Posterior cingulate gyrus (tissue), 11 donors: ENCODE data around the gene EIF5.

Experiments
- DNase-seq, 10 donors: peaks; one replicate each; pipeline versions ENCODE4 v3.0.0 to v3.0.0-alpha.2; 2020 to 2021; ENCODE audit warnings: mixed read lengths in 3 of 10
- intact Hi-C: fragments of 100-400 bp; cut with DNase I; formaldehyde crosslinking; loops from one replicate; pipeline ENCODE4 v1.15.1; 2023

The EIF5 gene

GRCh38 chr14:103333754-103334643, at the start of gene EIF5:
EIF5 (plus strand) TSS chr14:103334237; CDS start chr14:103335861, 1,624 bp downstream.
- intact Hi-C loops, result no loop called here

DNA sequence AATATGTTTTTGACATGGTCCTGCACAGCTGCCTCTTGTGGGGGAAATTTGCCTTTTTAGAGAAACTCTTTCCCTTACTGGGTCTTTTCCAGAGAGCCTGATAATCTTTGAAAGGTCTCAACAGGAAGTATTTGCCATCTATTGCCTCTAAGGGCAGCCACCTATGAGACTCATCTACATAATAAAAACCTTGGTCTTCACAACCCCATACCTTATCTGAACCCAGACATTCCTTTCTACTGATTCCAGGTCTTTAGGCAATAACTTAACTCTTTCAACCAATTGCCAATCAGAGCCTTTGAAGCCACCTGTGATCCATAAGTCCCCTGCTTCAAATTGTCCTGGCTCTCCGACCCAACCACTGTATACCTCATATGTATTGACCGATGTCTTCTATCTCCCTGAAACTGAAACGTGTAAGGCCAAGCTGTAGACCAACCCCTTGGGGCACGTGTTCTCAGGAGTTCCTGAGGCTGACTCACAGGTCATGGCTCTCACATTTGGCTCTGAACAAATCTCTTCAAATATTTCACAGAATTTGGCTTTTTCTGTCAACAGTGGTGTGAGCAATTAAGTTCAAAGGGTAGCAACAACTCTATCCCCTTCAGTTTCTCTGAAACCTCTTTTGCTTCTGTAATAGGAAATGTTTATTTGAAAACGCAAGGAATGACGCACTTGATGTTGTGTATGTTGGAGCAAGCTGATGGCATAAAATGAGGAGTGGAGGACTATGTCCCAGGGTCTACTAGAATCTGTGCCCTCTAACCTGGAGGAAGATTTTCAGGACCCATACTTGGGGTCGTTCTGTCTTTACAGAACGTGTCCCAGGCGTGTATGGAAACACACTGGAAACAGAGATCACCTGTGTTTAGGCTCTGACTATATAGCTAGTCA, 49.2 kb upstream of the EIF5 start:
- intact Hi-C loops, result no loop called here
- DNase-seq, result no peak

More at GRCh38 chr14:103333754-103334643, at the start of gene EIF5:
- DNase-seq, result peak; percentile 98 to 100 (median 99)

DNA sequence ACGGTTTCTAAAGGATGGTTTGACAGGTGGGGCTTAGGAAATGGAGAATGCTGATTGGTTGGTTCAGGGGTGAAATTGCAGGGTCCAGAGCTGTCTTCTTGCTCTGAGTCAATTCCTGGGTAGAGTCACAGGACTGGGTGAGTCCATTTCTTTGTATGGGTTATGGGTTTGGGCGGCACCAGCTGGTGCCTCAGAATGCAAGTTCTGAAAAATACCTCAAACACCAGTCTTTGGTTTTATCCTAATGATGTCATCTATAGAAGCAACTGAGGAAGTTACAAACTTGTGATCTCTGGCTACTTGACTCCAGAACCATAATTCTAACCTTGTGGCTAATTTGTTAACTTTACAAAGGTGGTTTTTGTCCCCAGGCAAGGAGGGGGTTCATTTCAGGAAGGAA, 47.6 kb upstream of the EIF5 start:
- intact Hi-C loops, result no loop called here
- no peak for DNase-seq

- DNase-seq, result no peak
- intact Hi-C loops, result no loop called here
Measured at GRCh38 chr14:103286968-103287850, 46.8 kb upstream of the EIF5 start.

DNA sequence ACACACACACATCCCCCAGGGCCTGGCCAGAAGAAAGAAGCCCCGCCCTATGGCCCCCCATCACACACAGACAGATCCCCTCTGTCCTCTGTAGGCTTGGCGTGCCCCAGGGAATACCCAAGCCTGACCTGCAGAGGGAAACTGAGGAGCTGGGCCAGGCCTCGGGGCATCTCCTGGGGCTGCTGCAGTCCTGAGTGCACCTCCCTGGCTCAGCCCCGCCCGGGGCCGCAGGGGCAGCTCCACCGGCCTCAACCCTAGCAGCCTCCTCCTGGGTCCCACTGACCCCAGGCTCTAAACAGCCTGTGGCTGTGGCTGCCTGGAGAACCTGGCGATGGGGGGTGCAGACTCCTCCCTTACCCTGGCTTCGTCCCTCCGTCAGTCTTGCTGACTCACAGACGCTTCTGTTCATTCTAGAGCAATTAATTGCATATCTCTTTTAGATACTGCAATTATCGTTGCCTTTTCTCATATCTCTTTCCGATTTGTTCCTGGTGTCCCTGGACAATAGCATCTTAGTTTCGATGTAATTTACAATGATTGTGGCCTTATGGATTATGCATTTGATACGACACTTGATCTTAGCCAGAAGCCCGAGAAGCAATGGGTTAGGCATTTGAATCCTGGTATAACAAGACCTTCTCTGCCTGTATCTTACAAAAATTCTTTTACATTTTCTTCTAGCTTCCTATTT, 45.8 kb upstream of the EIF5 start:
- intact Hi-C loops, result no loop called here
- DNase-seq, result no peak

- intact Hi-C loops, result no loop called here
Measured at GRCh38 chr14:103290056-103290455, 44.0 kb upstream of the EIF5 start.

DNA sequence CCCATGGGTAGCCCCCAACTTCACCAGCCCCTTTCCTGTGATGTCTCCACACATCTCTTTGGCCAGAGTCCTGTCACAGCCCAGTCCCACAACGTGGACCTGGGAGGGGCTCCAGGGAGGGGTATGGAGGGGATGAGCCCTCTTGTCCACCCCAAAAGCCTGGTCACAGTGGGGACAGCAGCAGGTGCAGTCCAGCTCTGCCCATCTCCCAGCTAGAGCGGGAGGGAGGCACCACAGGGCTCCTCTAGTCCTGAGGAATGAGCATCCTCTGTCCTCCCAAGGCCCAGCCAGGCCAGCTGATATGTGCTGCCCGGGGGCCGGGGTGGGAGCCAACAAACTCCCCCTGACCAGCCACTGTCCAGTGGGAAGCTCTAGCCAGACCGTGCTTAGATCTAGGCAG, 43.5 kb upstream of the EIF5 start:
- intact Hi-C loops, result no loop called here
- DNase-seq, result no peak

More at GRCh38 chr14:103290056-103290455, 44.0 kb upstream of the EIF5 start:
- no peak for DNase-seq

GRCh38 chr14:103290961-103291360, 43.1 kb upstream of the EIF5 start:
- intact Hi-C loops, result no loop called here
- DNase-seq, result no peak

DNA sequence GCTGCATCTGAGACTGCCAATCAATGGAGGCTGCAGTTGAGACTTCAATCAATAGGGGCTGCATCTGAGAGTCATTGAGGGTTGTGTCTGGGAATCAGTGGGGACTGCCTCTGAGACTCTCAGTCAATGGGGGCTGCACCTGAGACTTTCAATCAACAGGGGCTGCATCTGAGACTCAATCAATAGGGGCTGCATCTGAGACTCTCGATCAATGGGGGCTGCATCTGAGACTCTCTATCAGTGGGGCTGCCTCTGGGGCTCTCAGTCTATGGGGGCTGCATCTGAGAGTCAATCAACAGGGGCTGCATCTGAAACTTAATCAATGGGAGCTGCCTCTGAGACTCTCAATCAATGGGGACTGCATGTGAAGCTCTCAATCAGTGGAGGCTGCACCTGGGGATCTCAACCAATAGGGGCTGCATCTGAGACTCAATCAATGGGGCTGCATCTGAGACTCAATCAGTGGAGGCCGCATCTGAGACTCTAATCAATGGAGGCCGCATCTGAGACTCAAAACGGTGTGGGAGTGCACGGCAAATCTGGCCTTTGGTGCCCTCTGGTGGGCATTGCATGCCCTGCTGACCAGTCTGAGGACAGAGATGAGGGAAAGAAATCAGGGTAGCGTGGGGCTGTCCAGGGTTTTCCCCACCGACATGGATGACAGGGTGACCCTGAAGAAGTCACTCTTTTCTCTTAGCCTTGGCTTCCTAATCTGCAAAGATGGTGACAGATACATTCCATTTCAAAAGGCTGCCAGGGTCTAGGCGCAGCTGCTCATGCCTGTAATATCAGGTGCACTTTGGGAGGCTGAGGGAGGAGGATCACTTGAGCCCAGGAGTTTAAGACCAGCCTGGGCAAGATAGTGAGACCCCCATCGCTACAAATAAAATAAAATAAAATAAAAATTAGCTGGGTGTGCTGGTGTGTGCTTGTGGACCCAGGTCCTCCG, 41.3 kb upstream of the EIF5 start:
- peak; percentile 62 to 96 (median 87) for DNase-seq

DNA sequence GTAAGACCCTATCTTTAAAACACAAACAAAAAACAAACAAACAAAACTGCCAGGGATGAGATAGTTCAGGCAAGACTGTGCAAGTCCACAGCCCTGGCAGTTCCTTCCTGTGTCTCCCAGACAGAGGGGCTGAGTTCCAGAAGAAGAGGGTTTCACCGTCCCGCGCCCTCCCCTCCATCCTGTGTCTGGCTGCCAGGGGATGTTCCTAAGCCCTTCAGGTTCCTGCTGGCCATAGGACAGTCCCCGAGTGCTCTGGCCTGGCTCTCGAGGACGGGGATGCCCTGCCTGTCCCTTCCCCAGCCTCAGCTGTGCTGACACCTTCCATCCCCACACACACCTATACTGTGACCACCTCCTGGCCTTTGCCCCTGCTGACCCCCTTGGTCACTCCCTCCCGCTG, 40.6 kb upstream of the EIF5 start:
- DNase-seq, result peak in 1 of 10 donors; percentile 58
- intact Hi-C loops, result loop anchor here (1.0 to 2.0 kb wide), 3 partner anchors 188 to 599 kb away; no protein-coding TSS in a partner anchor

More for the DNA sequence above, 41.3 kb upstream of the EIF5 start:
- intact Hi-C loops, result loop anchor here (1.0 to 2.0 kb wide), 3 partner anchors 187 to 598 kb away; no protein-coding TSS in a partner anchor

GRCh38 chr14:103294091-103294490, 39.9 kb upstream of the EIF5 start:
- intact Hi-C loops, result no loop called here
- no peak for DNase-seq

DNA sequence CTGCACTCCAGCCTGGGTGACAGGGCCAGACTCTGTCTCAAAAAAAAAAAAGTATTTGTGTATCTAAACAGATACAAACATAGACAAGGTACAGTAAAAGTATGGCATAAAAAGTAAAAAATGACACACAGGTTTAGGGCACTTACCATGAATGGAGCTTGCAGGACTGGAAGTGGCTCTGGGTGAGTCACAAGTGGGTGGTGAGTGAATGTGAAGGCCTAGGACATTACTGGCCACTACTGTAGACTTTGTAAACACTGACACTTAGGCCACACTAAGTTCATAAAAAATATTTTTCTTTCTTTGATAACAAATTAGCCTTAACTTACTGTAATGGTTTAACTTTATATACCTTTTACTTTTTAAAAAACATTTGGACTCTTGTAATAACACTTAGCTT, 38.0 kb upstream of the EIF5 start:
- intact Hi-C loops, result no loop called here
- no peak for DNase-seq

GRCh38 chr14:103296987-103297386, 37.0 kb upstream of the EIF5 start:
- intact Hi-C loops, result no loop called here
- no peak for DNase-seq

GRCh38 chr14:103298620-103299019, 35.4 kb upstream of the EIF5 start:
- DNase-seq, result no peak
- intact Hi-C loops, result no loop called here

GRCh38 chr14:103301512-103302354, 32.3 kb upstream of the EIF5 start:
- intact Hi-C loops, result no loop called here
- no peak for DNase-seq

DNA sequence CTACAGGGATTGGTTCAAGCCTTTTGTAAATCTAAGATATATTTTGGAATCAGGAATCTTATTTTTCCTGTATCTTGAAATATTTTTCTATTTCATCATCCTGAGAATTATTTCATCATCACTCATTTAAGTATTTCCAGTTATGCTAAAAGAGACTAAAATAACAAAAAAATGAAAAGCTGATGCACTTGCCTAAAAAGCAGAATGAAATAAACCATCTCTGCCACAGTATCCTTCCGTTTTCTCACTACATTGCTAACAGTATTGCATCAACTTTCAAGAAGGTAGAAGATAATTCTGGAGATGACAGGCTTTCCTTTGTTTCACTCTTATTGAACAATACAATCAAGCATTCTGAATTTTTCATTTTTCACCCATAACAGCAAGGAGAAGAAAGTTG, 31.1 kb upstream of the EIF5 start:
- intact Hi-C loops, result no loop called here
- no peak for DNase-seq

DNA sequence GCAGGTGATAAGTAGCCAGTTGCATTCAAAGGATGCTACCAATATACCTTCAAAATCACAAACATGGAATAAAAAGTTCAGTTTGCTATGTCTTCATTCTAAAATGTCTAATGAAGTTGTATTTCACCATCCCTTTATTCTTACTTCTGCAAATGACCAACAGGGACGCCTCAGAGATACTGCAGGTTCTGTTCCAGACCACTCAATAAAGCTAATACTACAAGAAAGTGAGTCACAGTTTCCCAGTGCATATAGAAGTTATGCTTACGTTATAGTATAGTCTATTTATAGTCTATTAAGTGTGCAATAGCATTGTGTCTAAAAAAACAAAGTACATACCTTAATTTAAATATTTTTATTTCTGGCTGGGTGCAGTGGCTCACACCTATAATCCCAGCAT, 29.3 kb upstream of the EIF5 start:
- intact Hi-C loops, result no loop called here
- no peak for DNase-seq
